Astrocyte (in vitro differentiated cells and primary cell): ENCODE data around the gene CREB3.

Source experiments
- EZH2 ChIP-seq: IDR thresholded peaks from 2 replicates; pipeline ENCODE4 v1.6.1; 2012; ENCODE audit warnings: mild to moderate bottlenecking, low read length, inconsistent platforms; ENCODE audit not compliant: insufficient read depth
- TF ChIP-seq, protein P1 (sequence below): IDR thresholded peaks from 2 replicates; pipeline ENCODE4 v1.5.1; 2011; ENCODE audit warnings: low read depth, mild to moderate bottlenecking, inconsistent platforms, low read length, moderate library complexity; ENCODE audit not compliant: insufficient read depth

DNA sequence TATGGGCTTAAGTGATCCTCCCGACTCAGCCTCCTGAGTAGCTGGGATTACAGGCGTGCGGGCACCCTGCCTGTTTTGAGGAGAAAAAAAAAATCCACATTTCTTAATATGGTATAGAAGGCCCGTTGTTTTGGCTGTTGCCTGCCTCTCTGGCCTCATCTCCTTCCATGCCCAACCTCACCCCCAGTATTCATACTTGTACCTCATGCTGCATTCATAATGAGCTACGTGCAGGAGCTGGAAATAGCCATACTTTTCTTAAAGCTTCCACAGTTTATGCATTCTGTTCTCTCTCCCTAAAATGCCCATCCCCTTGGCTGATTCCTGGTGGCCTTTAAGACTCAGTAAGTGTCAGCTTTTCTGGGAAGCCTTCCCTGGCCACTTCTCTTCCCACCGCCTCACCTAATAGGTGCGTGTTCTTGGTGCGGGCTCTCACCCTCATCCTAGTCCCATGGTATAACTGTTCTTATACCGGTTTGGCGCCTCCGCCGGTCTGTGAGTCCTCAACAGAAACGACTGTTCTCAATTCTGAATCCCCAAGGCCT is 40.6 kb upstream of the CREB3 start:
- TF ChIP-seq, protein P1, sequence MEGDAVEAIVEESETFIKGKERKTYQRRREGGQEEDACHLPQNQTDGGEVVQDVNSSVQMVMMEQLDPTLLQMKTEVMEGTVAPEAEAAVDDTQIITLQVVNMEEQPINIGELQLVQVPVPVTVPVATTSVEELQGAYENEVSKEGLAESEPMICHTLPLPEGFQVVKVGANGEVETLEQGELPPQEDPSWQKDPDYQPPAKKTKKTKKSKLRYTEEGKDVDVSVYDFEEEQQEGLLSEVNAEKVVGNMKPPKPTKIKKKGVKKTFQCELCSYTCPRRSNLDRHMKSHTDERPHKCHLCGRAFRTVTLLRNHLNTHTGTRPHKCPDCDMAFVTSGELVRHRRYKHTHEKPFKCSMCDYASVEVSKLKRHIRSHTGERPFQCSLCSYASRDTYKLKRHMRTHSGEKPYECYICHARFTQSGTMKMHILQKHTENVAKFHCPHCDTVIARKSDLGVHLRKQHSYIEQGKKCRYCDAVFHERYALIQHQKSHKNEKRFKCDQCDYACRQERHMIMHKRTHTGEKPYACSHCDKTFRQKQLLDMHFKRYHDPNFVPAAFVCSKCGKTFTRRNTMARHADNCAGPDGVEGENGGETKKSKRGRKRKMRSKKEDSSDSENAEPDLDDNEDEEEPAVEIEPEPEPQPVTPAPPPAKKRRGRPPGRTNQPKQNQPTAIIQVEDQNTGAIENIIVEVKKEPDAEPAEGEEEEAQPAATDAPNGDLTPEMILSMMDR, result no peak
- no peak for TF ChIP-seq EZH2
